Right lobe of liver (tissue), 6 donors: ENCODE measurements around the gene STOX1. TPM values are rescaled to one million over a fixed set of nuclear protein-coding genes. Genes with fewer than 3 reads are reported as not detected.

Source experiments
- ATAC-seq, 4 donors: fragments of 200-7000 bp; cut with Tn5 transposase; one replicate each; pipeline ENCODE4 v1.9.1; 2020; ENCODE audit warnings: mild to moderate bottlenecking in 4 of 4, moderate library complexity in 4 of 4
- DNase-seq, 3 donors: peaks; one replicate each; pipeline ENCODE4 v3.0.0-alpha.2; 2020
- H3K27ac ChIP-seq, 3 donors: fragments of 200-600 bp; one replicate each; pipeline ENCODE4 v1.8.0; 2022
- H3K27me3 ChIP-seq, 2 donors: fragments of 200-600 bp; one replicate each; pipeline ENCODE4 v1.8.0; 2022
- H3K36me3 ChIP-seq, 4 donors: fragments of 200-600 bp; sonication (generic) in 1 of 4; one replicate each; pipeline versions ENCODE4 v1.5.1 to v1.8.0; 2017 to 2022; ENCODE audit warnings: control low read depth in 1 of 4
- H3K4me1 ChIP-seq, 4 donors: fragments of 200-600 bp; sonication (generic) in 1 of 4; one replicate each; pipeline versions ENCODE4 v1.5.1 to v1.8.0; 2017 to 2022; ENCODE audit warnings: control low read depth in 1 of 4
- H3K4me3 ChIP-seq, 3 donors: fragments of 200-600 bp; one replicate each; pipeline ENCODE4 v1.8.0; 2022
- H3K9me3 ChIP-seq, 4 donors: fragments of 200-600 bp; sonication (generic) in 1 of 4; one replicate each; pipeline versions ENCODE4 v1.5.1 to v1.8.0; 2017 to 2022; ENCODE audit warnings: control low read depth in 1 of 4
- CTCF ChIP-seq, 4 donors: fragments of 200-600 bp in 3 of 4; fragments of 450-650 bp in 1 of 4; IDR thresholded peaks; one replicate each; pipeline versions ENCODE4 v1.5.1 to v1.8.0; 2016 to 2022; ENCODE audit warnings: antibody characterized with exemption in 4 of 4, mild to moderate bottlenecking in 2 of 4
- POLR2A ChIP-seq: fragments of 450-650 bp; IDR thresholded peaks from one replicate; pipeline ENCODE4 v1.6.1; 2017; ENCODE audit warnings: antibody characterized with exemption, mild to moderate bottlenecking
- WGBS: methylation state at CpG from one replicate; pipeline ENCODE4 v1.1.6; 2018; ENCODE audit warnings: low coverage, low lambda C conversion rate; ENCODE audit not compliant: insufficient coverage; ENCODE audit errors: missing lambda C conversion rate; 5-methylcytosine and 5-hydroxymethylcytosine counted together
- intact Hi-C, 2 donors: fragments of 100-400 bp; cut with DNase I; formaldehyde crosslinking; loops; one replicate each; pipeline versions ENCODE4 v1.11.2 to v1.14.1; 2022
- total RNA-seq, 6 experiments: library from RNA; depleted of rRNA in 2 of 6; stranded (reverse); fragments of >200 nt in 2 of 6; fragmentation: NEBNext Ultra II Directional in 3 of 6; extraction: Animal tissue kit (Norgen Biotek cat#: 25700) in 3 of 6; gene quantifications; one replicate each; pipeline versions ENCODE4 v1.1.0 to v1.2.4, GENCODE V29; 2016 to 2023
- donor health status: DM: no; HTN: yes; CAD: no.
- donor health status: DM: no; HTN: no; CAD: no.
- donor health status: DM: no; HTN: no; CAD: no.
- donor health status: DM: no; HTN: yes; CAD: no.
- donor health status: DM: no; HTN: yes; CAD: no.

STOX1 gene
- total RNA-seq, 6 experiments from 2014 or later, result 0.12 to 0.81 (median 0.20) TPM; not detected in 1

DNA sequence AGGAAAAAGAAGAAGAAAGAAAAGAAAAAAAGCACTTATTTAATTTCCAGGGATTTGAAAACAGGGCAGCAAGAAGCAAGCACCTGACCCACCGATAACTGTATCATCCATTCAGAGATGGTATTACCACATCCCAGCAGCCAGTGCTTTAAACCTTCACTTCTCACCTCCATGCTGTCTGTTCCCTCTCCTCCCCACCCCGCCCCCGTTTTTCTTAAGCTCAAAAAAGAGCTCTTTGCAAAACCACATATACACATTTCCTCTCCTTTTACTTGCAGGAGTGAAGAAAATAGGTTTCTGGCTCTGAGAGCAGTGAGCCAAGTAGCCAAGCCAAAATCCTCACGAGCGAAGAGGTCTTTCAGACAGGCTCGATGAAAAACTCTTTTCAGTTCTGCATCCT is 2.2 kb downstream of the STOX1 start:
- intact Hi-C loops, result no loop called here
- Histone ChIP-seq H3K4me3 (no peak overlapping the region), H3K36me3 (no peaks in the 10 kb centered on the region), H3K27ac (no peak overlapping the region), H3K27me3 (no peaks in the 10 kb centered on the region), H3K9me3 (no peaks in the 10 kb centered on the region), H3K4me1 (peaks cover 0 to 3% (median 0%) of the 10 kb centered on the region in 4 donors)
- ATAC-seq, result no peak
- WGBS, result 75% methylated on average over 6 of the region's 6 CpGs
- TF ChIP-seq POLR2A (no peak), CTCF (IDR thresholded peaks at IDR 0.05) (no peak)
- no peak for DNase-seq

DNA sequence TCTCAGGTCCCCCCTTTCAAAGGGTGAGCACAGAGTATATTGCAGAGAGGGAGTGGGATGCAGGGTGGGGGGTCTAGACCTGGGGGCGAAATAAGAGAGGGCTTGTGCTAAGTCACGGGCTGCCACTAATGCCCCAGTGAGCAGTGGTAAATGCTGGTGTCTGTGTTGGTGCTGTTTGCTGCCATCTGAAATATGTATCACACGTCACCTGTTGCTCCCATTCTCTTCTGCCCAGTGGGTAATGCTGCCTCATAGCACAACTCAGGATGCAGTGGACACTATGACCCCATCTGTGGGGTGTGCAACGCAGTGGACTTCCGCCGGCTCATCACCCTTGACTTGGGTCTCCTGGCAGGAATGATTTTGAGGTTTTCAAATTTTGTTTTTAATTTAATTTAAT is 2.6 kb downstream of the STOX1 start:
- Histone ChIP-seq H3K27ac (no peak overlapping the region), H3K36me3 (no peaks in the 10 kb centered on the region), H3K9me3 (no peaks in the 10 kb centered on the region), H3K27me3 (no peaks in the 10 kb centered on the region), H3K4me3 (no peak overlapping the region), H3K4me1 (peaks cover 0 to 3% (median 0%) of the 10 kb centered on the region in 4 donors)
- intact Hi-C loops, result no loop called here
- DNase-seq (no peak), ATAC-seq (no peak)
- no peak for TF ChIP-seq POLR2A
- TF ChIP-seq CTCF (IDR thresholded peaks at IDR 0.05), result no peak
- WGBS, result 88% methylated on average over 3 of the region's 6 CpGs

- TF ChIP-seq POLR2A (no peak), CTCF (IDR thresholded peaks at IDR 0.05) (no peak)
- WGBS, result 93% methylated on average over 5 of the region's 5 CpGs
- ATAC-seq, result no peak
- Histone ChIP-seq H3K4me3 (no peak overlapping the region), H3K9me3 (no peaks in the 10 kb centered on the region), H3K36me3 (no peaks in the 10 kb centered on the region), H3K27me3 (no peaks in the 10 kb centered on the region), H3K4me1 (no peaks in the 10 kb centered on the region), H3K27ac (no peak overlapping the region)
- DNase-seq, result no peak
- intact Hi-C loops, result no loop called here
These were observed 4.7 kb downstream of the STOX1 start for GRCh38 chr10:68831961-68832455.

DNA sequence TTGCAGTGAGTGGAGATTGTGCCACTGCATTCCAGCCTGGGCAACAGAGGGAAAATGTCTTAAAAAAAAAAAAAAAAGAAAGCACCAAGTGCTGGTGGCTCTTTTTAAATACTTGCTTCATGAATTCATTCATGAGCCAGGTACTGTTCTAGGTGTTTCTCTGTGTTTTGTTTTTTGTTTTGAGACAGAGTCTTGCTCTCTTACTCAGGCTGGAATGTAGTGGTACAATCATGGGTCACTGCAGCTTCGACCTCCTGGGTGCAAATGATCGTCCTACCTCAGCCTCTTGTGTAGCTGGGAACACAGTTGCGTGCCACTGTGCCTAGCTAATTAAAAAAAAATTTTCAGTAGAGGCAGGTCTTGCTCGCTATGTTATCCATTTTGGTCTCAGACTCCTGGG is 5.3 kb downstream of the STOX1 start:
- ATAC-seq, result no peak
- Histone ChIP-seq H3K4me3 (no peak overlapping the region), H3K27me3 (no peaks in the 10 kb centered on the region), H3K4me1 (no peaks in the 10 kb centered on the region), H3K27ac (no peak overlapping the region), H3K9me3 (no peaks in the 10 kb centered on the region), H3K36me3 (no peaks in the 10 kb centered on the region)
- DNase-seq, result no peak
- TF ChIP-seq POLR2A (no peak), CTCF (IDR thresholded peaks at IDR 0.05) (no peak)
- intact Hi-C loops, result no loop called here
- 63% methylated on average over 1 of the region's 4 CpGs for WGBS
